Spleen (tissue), 7 donors: Measurements from ENCODE around the gene ZNF609.

Experiments used
- POLR2A ChIP-seq, 3 donors: fragments of 450-650 bp; IDR thresholded peaks; one replicate each; pipeline ENCODE4 v1.5.1; 2017; ENCODE audit warnings: antibody characterized with exemption in 3 of 3, mild to moderate bottlenecking in 1 of 3
- TF ChIP-seq, protein P1 (sequence below), 11 experiments: fragments of 200-600 bp in 7 of 11; fragments of 450-650 bp in 4 of 11; sonication (generic) in 4 of 11; IDR thresholded peaks in 8 of 11; conservative IDR thresholded peaks in 3 of 11; 1 replicate in 7 of 11; 2 replicates in 4 of 11; pipeline versions ENCODE4 v1.4.0 to v1.8.0; 2016 to 2021; ENCODE audit warnings: antibody characterized with exemption in 11 of 11, inconsistent platforms in 4 of 11, mild to moderate bottlenecking in 1 of 11
- donor health status: DM: no; HTN: no; CAD: no; lungs with moderate emphysema.
- donor health status: DM: no; HTN: no; CAD: no.
- donor health status: DM: no; HTN: no; CAD: no.

DNA sequence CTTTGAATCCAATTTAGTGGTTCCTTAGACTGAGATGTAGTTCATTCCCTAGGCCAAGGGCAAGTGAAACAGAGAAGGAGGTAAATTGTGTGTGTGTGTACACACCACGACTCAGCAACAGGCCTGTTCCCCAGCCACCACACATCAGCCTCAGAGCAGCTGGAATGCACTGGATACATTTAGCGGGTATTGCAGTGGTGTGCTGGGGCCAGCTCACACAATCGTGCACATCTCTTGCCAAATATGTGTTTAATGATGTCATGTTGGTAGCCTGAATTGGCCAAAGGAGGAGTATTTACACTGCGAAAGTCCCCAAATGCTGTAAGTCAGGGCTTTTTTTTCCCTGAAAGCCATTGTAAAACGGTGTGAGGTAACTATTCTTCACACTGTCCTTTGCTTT is 232.8 kb downstream of the ZNF609 start:
- TF ChIP-seq, protein P1, sequence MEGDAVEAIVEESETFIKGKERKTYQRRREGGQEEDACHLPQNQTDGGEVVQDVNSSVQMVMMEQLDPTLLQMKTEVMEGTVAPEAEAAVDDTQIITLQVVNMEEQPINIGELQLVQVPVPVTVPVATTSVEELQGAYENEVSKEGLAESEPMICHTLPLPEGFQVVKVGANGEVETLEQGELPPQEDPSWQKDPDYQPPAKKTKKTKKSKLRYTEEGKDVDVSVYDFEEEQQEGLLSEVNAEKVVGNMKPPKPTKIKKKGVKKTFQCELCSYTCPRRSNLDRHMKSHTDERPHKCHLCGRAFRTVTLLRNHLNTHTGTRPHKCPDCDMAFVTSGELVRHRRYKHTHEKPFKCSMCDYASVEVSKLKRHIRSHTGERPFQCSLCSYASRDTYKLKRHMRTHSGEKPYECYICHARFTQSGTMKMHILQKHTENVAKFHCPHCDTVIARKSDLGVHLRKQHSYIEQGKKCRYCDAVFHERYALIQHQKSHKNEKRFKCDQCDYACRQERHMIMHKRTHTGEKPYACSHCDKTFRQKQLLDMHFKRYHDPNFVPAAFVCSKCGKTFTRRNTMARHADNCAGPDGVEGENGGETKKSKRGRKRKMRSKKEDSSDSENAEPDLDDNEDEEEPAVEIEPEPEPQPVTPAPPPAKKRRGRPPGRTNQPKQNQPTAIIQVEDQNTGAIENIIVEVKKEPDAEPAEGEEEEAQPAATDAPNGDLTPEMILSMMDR (IDR thresholded peaks at IDR 0.05 in 8 of 11, conservative IDR thresholded peaks at IDR 0.05 in 3 of 11): no peak
- no peak for TF ChIP-seq POLR2A (IDR thresholded peaks at IDR 0.05)
